Lower leg skin (tissue), 4 donors: ENCODE results near the gene BATF. TPM values are rescaled to one million over a fixed set of nuclear protein-coding genes. Genes with fewer than 3 reads are reported as not detected.

Experiments
- DNase-seq, 2 donors: peaks; one replicate each; pipeline ENCODE4 v3.0.0-alpha.2; 2019; ENCODE audit warnings: low spot score in 2 of 2
- H3K4me3 ChIP-seq: fragments of 200-600 bp; sonication (generic); 2 replicates; pipeline ENCODE4 v1.5.1; 2017; ENCODE audit warnings: mild to moderate bottlenecking, low read depth; ENCODE audit not compliant: poor library complexity, severe bottlenecking
- CTCF ChIP-seq, 3 donors: fragments of 450-650 bp; IDR thresholded peaks; one replicate each; pipeline ENCODE4 v1.5.1; 2016; ENCODE audit warnings: antibody characterized with exemption in 3 of 3, mild to moderate bottlenecking in 3 of 3, moderate library complexity in 2 of 3
- POLR2A ChIP-seq, 2 donors: fragments of 450-650 bp; IDR thresholded peaks; one replicate each; pipeline ENCODE4 v1.6.1; 2016 to 2017; ENCODE audit warnings: antibody characterized with exemption in 2 of 2, mild to moderate bottlenecking in 1 of 2, moderate library complexity in 1 of 2
- WGBS, 2 donors: methylation state at CpG; one replicate each; pipeline ENCODE4 v1.1.5; 2018; 5-methylcytosine and 5-hydroxymethylcytosine counted together
- intact Hi-C: fragments of 100-400 bp; cut with DNase I; formaldehyde crosslinking; loops from one replicate; pipeline ENCODE4 v1.15.0; 2023; ENCODE audit warnings: low total_unique reads
- total RNA-seq, 4 donors: library from RNA; depleted of rRNA; stranded (reverse); fragments of >200 nt; gene quantifications; one replicate each; pipeline ENCODE4 v1.1.0, GENCODE V29; 2016

Gene BATF
- total RNA-seq, 4 donors from 2014 or later, result 2.1 to 7.3 (median 4.6) TPM

GRCh38 chr14:75492832-75493591, 29.3 kb upstream of the BATF start:
- TF ChIP-seq POLR2A (IDR thresholded peaks at IDR 0.05), result no peak
- no peak for TF ChIP-seq CTCF (IDR thresholded peaks at IDR 0.05)
- intact Hi-C loops, result loop anchor here (5.0 to 10.0 kb wide), 3 partner anchors 62 to 368 kb away; partner anchors contain the start of gene NEK9
- 89% methylated on average over 9 of the region's 9 CpGs for WGBS, 2 donors
- H3K4me3 ChIP-seq, result no peak overlapping the region
- peak in 1 of 2 donors; percentile 67 for DNase-seq

GRCh38 chr14:75493592-75494087, 28.6 kb upstream of the BATF start:
- intact Hi-C loops, result loop anchor here (5.0 to 10.0 kb wide), 3 partner anchors 61 to 369 kb away; partner anchors contain the start of gene NEK9
- no peak overlapping the region for H3K4me3 ChIP-seq
- 57 to 62% methylated on average over 8 of the region's 8 CpGs for WGBS, 2 donors
- peak in 1 of 2 donors; percentile 58 for DNase-seq
- no peak for TF ChIP-seq POLR2A (IDR thresholded peaks at IDR 0.05)
- no peak for TF ChIP-seq CTCF (IDR thresholded peaks at IDR 0.05)

GRCh38 chr14:75494896-75495295, 27.4 kb upstream of the BATF start:
- no peak for TF ChIP-seq CTCF (IDR thresholded peaks at IDR 0.05)
- no peak for TF ChIP-seq POLR2A (IDR thresholded peaks at IDR 0.05)
- no peak overlapping the region for H3K4me3 ChIP-seq
- 87 to 91% methylated on average over 5 of the region's 5 CpGs for WGBS, 2 donors
- no peak for DNase-seq
- intact Hi-C loops, result loop anchor here (5.0 to 10.0 kb wide), 3 partner anchors 60 to 370 kb away; partner anchors contain the start of gene NEK9

- no peak overlapping the region for H3K4me3 ChIP-seq
- intact Hi-C loops, result loop anchor here (10.0 kb wide), 2 partner anchors 59 to 371 kb away; partner anchors contain the start of gene NEK9
- no peak for DNase-seq
- WGBS, 2 donors, result 86 to 89% methylated on average over 3 of the region's 3 CpGs
- TF ChIP-seq CTCF (IDR thresholded peaks at IDR 0.05) (no peak), POLR2A (IDR thresholded peaks at IDR 0.05) (no peak)
Measured at GRCh38 chr14:75495399-75495798, 26.9 kb upstream of the BATF start.

- intact Hi-C loops, result loop anchor here (10.0 kb wide), 2 partner anchors 59 to 371 kb away; partner anchors contain the start of gene NEK9
- TF ChIP-seq CTCF (IDR thresholded peaks at IDR 0.05) (no peak), POLR2A (IDR thresholded peaks at IDR 0.05) (no peak)
- H3K4me3 ChIP-seq, result no peak overlapping the region
- peak in 1 of 2 donors; percentile 73 for DNase-seq
- WGBS, 2 donors, result 66 to 73% methylated on average over 5 of the region's 5 CpGs
Measured at GRCh38 chr14:75495882-75496281, 26.4 kb upstream of the BATF start.
